Transverse colon (tissue), 4 donors: Measurements from ENCODE around the gene PRRT4. TPM values are rescaled to one million over a fixed set of nuclear protein-coding genes. Genes with fewer than 3 reads are reported as not detected.

Experiments
- DNase-seq: peaks from one replicate; pipeline ENCODE4 v3.0.0-alpha.2; 2019
- H3K27ac ChIP-seq, 4 donors: fragments of 200-600 bp; sonication (generic); 2 replicates each; pipeline ENCODE4 v1.5.1; 2016 to 2018; ENCODE audit warnings: inconsistent platforms in 4 of 4
- H3K27me3 ChIP-seq: fragments of 200-600 bp; sonication (generic); 2 replicates; pipeline ENCODE4 v1.5.1; 2017; ENCODE audit warnings: inconsistent platforms
- H3K36me3 ChIP-seq, 4 donors: fragments of 200-600 bp; sonication (generic); 2 replicates each; pipeline ENCODE4 v1.5.1; 2017 to 2019; ENCODE audit warnings: inconsistent platforms in 4 of 4
- H3K4me1 ChIP-seq, 4 donors: fragments of 200-600 bp; sonication (generic); 2 replicates each; pipeline ENCODE4 v1.5.1; 2017 to 2020; ENCODE audit warnings: inconsistent platforms in 4 of 4
- H3K4me3 ChIP-seq, 4 donors: fragments of 200-600 bp; sonication (generic); 1 replicate in 1 of 4; 2 replicates in 3 of 4; pipeline versions ENCODE4 v1.5.1 to v1.6.1; 2017 to 2019; ENCODE audit warnings: inconsistent platforms in 4 of 4
- H3K9me3 ChIP-seq, 2 donors: fragments of 200-600 bp; sonication (generic); 2 replicates each; pipeline ENCODE4 v1.5.1; 2017 to 2019; ENCODE audit warnings: inconsistent platforms in 2 of 2
- EP300 ChIP-seq: sonication (generic); formaldehyde crosslinking; IDR thresholded peaks from one replicate; pipeline ENCODE4 v1.6.1; 2017; ENCODE audit warnings: antibody characterized with exemption, low read depth
- POLR2A ChIP-seq: fragments of 450-650 bp; IDR thresholded peaks from one replicate; pipeline ENCODE4 v1.6.1; 2016; ENCODE audit warnings: antibody characterized with exemption, mild to moderate bottlenecking, moderate library complexity
- POLR2AphosphoS5 ChIP-seq, 3 donors: sonication (generic); formaldehyde crosslinking; IDR thresholded peaks; one replicate each; pipeline ENCODE4 v1.6.1; 2016; ENCODE audit warnings: antibody characterized with exemption in 3 of 3
- WGBS, 2 donors: methylation state at CpG; one replicate each; pipeline ENCODE4 v1.1.5; 2018; ENCODE audit warnings: low coverage in 1 of 2; 5-methylcytosine and 5-hydroxymethylcytosine counted together
- in situ Hi-C, 4 donors: fragments of 200-750 bp; cut with MboI; loops; one replicate each; pipeline versions ENCODE4 v1.15.0 to v1.15.1; 2017; ENCODE audit warnings: low sequenced_read_pairs in 3 of 4, low pct_ligation_motif_present in 1 of 4, low pct_unique_long_range_greater_than_20kb in 1 of 4
- intact Hi-C: fragments of 100-400 bp; cut with DNase I; formaldehyde crosslinking; loops from one replicate; pipeline ENCODE4 v1.15.1; 2023; ENCODE audit warnings: low total_unique reads
- total RNA-seq, 4 donors: library from RNA; depleted of rRNA; stranded (reverse); fragments of >200 nt; gene quantifications; one replicate each; pipeline ENCODE4 v1.1.0, GENCODE V29; 2016
- TF ChIP-seq, protein P1 (sequence below), 5 experiments: fragments of 200-600 bp in 3 of 5; fragments of 450-650 bp in 2 of 5; sonication (generic) in 3 of 5; IDR thresholded peaks; 1 replicate in 2 of 5; 2 replicates in 3 of 5; pipeline ENCODE4 v1.5.1; 2016 to 2017; ENCODE audit warnings: antibody characterized with exemption in 5 of 5, inconsistent platforms in 3 of 5, mild to moderate bottlenecking in 2 of 5, moderate library complexity in 1 of 5

Gene PRRT4
- total RNA-seq, 4 donors from 2014 or later: 0.16 to 0.41 TPM; not detected in 2

DNA sequence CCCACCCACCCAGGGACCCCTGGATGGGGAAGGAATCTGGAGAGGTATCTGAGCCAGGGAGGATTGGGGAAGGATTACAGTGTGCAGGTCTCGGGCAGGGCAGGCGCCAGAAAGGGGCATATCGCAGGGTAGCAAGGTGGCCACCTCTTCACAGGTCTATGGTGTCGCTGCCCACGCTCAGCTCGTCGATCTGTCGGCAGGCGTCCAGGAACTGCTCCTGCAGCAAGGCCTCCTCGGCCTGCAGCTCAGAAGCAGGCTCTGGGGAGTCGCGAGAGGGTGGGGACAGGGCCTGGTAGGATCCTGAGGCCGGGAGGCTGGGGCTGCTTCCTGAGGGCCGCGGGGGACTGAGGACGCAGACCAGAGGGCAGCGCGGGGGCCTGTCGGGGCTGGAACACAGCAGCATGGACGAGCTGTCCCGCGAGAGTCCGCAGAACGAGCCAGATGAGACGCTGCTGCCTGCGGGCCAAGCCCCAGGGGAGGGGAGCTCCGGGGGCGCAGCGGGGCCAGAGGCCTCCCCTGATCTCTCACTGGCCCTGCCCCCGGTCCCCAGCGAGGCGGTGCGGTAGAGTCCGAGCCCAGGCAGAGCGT is 10.7 kb downstream of the PRRT4 start:
- Histone ChIP-seq H3K27ac (no peak overlapping the region), H3K9me3 (no peaks in the 10 kb centered on the region), H3K36me3 (no peaks in the 10 kb centered on the region), H3K4me3 (no peak overlapping the region), H3K4me1 (peaks cover 0 to 10% (median 9%) of the 10 kb centered on the region in 4 donors), H3K27me3 (peaks cover 51% of the 10 kb centered on the region)
- intact Hi-C loops (no loop called here), in situ Hi-C loops (no loop called here)
- 90% methylated on average over 18 of the region's 35 CpGs; no CpG with 5 or more reads in 1 of the 2 donors for WGBS, 2 donors
- DNase-seq: no peak
- TF ChIP-seq EP300 (no peak), POLR2A (no peak), POLR2AphosphoS5 (IDR thresholded peaks at IDR 0.05) (no peak)
- TF ChIP-seq, protein P1, sequence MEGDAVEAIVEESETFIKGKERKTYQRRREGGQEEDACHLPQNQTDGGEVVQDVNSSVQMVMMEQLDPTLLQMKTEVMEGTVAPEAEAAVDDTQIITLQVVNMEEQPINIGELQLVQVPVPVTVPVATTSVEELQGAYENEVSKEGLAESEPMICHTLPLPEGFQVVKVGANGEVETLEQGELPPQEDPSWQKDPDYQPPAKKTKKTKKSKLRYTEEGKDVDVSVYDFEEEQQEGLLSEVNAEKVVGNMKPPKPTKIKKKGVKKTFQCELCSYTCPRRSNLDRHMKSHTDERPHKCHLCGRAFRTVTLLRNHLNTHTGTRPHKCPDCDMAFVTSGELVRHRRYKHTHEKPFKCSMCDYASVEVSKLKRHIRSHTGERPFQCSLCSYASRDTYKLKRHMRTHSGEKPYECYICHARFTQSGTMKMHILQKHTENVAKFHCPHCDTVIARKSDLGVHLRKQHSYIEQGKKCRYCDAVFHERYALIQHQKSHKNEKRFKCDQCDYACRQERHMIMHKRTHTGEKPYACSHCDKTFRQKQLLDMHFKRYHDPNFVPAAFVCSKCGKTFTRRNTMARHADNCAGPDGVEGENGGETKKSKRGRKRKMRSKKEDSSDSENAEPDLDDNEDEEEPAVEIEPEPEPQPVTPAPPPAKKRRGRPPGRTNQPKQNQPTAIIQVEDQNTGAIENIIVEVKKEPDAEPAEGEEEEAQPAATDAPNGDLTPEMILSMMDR (IDR thresholded peaks at IDR 0.05): no peak

DNA sequence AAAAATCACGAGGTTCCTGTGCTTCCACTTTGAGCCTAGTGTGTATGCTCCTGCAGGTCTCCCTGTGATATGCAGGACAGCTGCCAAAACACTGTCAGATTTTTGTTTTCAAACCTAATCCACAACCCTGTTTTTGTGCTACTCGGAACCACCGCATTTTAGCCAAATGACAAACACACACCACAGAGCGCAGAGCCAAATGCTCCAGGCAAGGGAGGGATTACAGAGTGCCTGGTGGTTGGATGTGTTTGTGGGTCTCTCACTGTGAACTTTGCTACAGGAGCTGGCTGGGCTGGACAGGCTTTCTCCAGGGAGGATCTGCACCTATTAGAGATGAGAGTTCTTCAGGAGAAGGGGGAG is 12.0 kb downstream of the PRRT4 start:
- WGBS, 2 donors: 42 to 52% methylated on average over 3 to 4 of the region's 4 CpGs
- no peak for DNase-seq
- intact Hi-C loops (no loop called here), in situ Hi-C loops (no loop called here)
- no peak overlapping the region for H3K4me3 ChIP-seq
- H3K27ac ChIP-seq: no peak overlapping the region
- TF ChIP-seq POLR2AphosphoS5 (IDR thresholded peaks at IDR 0.05) (no peak), EP300 (no peak), POLR2A (no peak)
- TF ChIP-seq, protein P1 (IDR thresholded peaks at IDR 0.05): no peak
- peaks cover 0 to 10% (median 9%) of the 10 kb centered on the region in 4 donors for H3K4me1 ChIP-seq
- H3K36me3 ChIP-seq: no peaks in the 10 kb centered on the region
- peaks cover 51% of the 10 kb centered on the region for H3K27me3 ChIP-seq
- H3K9me3 ChIP-seq: no peaks in the 10 kb centered on the region

DNA sequence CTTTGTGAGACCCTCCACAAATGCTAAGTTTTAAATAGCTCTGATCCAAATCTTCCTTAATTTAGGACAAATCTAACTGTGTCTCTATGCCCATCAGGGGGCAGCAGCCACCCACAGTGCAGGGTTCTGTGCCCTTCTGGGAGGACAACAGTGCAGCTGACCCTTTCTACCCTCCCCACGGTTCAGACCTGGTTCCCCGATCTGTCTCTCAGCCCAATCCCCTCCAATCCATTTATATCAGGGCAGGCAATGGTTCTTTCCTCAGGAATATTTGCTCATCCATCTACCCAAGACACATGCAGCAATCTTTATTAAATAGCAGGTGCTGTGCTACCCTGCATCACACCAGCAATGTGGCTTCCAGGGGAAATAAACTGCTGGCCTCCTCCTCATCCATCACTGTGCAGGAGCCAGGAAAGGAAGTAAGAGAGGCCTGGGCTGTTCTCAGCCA is 13.8 kb downstream of the PRRT4 start:
- H3K36me3 ChIP-seq: no peaks in the 10 kb centered on the region
- TF ChIP-seq, protein P1 (IDR thresholded peaks at IDR 0.05): peak; percentile 38 to 54 (median 47)
- TF ChIP-seq EP300: no peak
- no peak overlapping the region for H3K4me3 ChIP-seq
- DNase-seq: peak; percentile 46
- H3K4me1 ChIP-seq: peaks cover under 1 to 19% (median 16%) of the 10 kb centered on the region in 4 donors
- H3K27me3 ChIP-seq: peaks cover 34% of the 10 kb centered on the region
- 0% methylated on average over 2 of the region's 2 CpGs for WGBS, 2 donors
- in situ Hi-C loops (no loop called here), intact Hi-C loops (loop anchor here (2.0 kb wide), 1 partner anchor 41 kb away; no protein-coding TSS in a partner anchor)
- no peaks in the 10 kb centered on the region for H3K9me3 ChIP-seq
- no peak overlapping the region for H3K27ac ChIP-seq

- no peak for DNase-seq
- Histone ChIP-seq H3K4me1 (peaks cover 13 to 21% (median 17%) of the 10 kb centered on the region in 4 donors), H3K27ac (no peak overlapping the region), H3K4me3 (no peak overlapping the region), H3K36me3 (peaks cover 0 to 2% (median under 1%) of the 10 kb centered on the region in 4 donors), H3K27me3 (peaks cover 2% of the 10 kb centered on the region), H3K9me3 (no peaks in the 10 kb centered on the region)
- 80 to 91% methylated on average over 1 to 5 of the region's 5 CpGs for WGBS, 2 donors
- intact Hi-C loops: no loop called here
- in situ Hi-C loops: no loop called here
- TF ChIP-seq, protein P1 (IDR thresholded peaks at IDR 0.05): no peak
- TF ChIP-seq POLR2A (no peak), EP300 (no peak), POLR2AphosphoS5 (IDR thresholded peaks at IDR 0.05) (no peak)
Measured at GRCh38 chr7:128344431-128344774, 17.1 kb downstream of the PRRT4 start.
